Measurements from ENCODE around the gene STON1.

STON1 gene, protein sequence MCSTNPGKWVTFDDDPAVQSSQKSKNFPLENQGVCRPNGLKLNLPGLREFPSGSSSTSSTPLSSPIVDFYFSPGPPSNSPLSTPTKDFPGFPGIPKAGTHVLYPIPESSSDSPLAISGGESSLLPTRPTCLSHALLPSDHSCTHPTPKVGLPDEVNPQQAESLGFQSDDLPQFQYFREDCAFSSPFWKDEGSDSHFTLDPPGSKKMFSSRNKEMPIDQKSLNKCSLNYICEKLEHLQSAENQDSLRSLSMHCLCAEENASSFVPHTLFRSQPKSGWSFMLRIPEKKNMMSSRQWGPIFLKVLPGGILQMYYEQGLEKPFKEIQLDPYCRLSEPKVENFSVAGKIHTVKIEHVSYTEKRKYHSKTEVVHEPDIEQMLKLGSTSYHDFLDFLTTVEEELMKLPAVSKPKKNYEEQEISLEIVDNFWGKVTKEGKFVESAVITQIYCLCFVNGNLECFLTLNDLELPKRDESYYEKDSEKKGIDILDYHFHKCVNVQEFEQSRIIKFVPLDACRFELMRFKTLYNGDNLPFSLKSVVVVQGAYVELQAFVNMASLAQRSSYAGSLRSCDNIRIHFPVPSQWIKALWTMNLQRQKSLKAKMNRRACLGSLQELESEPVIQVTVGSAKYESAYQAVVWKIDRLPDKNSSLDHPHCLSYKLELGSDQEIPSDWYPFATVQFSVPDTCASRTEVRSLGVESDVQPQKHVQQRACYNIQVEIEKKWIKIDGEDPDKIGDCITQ

DNA sequence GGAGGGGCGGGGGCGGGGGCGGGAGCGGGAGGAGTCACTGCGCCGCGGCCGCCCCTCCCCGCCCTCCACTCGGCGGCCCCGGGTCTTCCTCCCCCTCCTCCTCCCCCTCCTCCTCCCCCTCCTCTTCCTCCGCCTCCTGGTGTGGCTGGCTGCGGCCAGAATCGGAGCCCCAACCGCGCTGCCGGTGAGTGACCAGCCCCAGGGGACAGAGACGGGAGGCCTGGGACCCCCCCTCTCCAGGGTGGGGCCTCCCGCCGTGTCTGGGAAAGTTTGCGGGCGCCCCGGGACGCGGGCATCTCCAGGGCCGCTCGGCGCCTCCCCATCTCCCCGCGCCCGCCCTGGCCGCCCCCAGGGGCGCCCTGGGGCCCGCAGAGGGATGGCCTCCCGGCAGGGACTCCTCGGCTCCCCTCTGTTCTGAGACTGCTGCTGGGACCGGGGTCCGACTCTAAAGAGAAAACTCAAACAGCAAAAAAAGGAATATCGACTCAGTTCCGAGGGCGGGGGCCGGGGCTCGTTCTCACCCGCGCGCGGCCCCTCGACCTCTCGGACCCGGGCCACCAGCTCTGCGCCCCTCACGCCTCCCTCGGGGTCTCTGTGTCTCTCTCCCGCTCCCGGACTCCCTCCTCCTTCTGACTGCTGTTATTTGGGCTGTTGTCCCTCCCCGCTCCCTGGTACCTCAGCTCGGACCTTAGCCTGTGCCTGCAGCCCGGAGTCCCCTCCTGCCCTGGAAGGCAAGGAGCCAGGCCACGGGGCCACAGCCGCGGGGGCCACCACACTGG lies at the start of gene STON1:
Gene STON1 (plus strand): TSS at position 122 of the 779 bp plus-strand sequence. CDS start 50,480 bp downstream, outside the sequence.
- H3K4me1 Mint-ChIP-seq (ENCODE audit: low read depth): peaks cover 23% of the 10 kb centered on the region
- peak within 1 kb of the TSS; percentile 94 for H3K4me3 Mint-ChIP-seq
- H3K36me3 Mint-ChIP-seq (ENCODE audit: low read depth): peaks cover 5% of the 10 kb centered on the region
- peak within 1 kb of the TSS; percentile 14 for H3K27ac Mint-ChIP-seq
- intact Hi-C loops (cut with micrococcal nuclease): no loop called here
- no peaks in the 10 kb centered on the region for H3K9me3 Mint-ChIP-seq
- H3K27me3 Mint-ChIP-seq: peaks cover 23% of the 10 kb centered on the region

DNA sequence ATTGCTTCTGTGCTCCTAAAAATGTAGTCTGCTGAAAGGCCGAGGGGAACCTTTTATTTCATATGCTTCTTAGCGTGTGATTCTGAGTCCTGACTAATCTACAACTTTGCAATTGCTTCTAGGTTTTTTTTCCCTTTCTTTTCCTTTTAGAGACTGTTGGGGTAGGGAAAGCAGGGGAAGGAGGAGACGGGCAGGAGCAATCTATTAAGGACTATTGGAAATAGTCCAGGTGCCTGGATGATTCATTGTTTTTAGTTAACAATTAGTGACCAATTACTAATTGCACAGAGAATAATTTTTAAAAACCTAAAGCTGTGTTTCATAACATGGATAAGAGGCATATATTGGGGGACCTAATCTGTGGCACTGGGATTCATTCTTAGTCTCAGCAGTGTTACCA lies 49.4 kb upstream of the STON1 start:
- no peaks in the 10 kb centered on the region for H3K27me3 Mint-ChIP-seq
- no peak overlapping the region for H3K27ac Mint-ChIP-seq
- no peaks in the 10 kb centered on the region for H3K9me3 Mint-ChIP-seq
- intact Hi-C loops (cut with micrococcal nuclease): no loop called here
- H3K4me1 Mint-ChIP-seq (ENCODE audit: low read depth): no peaks in the 10 kb centered on the region
- peaks cover 83% of the 10 kb centered on the region for H3K36me3 Mint-ChIP-seq (ENCODE audit: low read depth)
- no peak overlapping the region for H3K4me3 Mint-ChIP-seq

DNA sequence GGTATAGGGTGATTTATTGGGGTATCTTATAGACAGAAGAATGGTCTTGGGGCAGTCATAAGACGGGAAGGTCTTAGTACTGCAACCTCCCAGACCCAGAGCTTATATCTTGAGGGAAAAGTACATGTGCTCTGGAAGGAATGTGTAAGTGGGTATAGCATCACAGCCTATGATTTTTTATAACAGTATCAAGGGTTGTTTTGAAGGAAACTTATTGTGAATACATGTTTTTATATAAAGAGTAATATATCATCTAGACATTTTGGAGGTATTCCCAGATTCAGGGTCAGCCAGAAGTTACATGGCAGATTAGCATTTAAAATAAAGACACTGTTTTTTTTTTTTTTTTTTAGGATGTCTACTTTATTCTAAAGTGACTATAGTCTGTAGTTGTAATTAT lies 47.6 kb upstream of the STON1 start:
- H3K27me3 Mint-ChIP-seq: no peaks in the 10 kb centered on the region
- H3K36me3 Mint-ChIP-seq (ENCODE audit: low read depth): peaks cover 76% of the 10 kb centered on the region
- H3K4me1 Mint-ChIP-seq (ENCODE audit: low read depth): no peaks in the 10 kb centered on the region
- no peaks in the 10 kb centered on the region for H3K9me3 Mint-ChIP-seq
- H3K4me3 Mint-ChIP-seq: no peak overlapping the region
- H3K27ac Mint-ChIP-seq: no peak overlapping the region
- intact Hi-C loops (cut with micrococcal nuclease): no loop called here

DNA sequence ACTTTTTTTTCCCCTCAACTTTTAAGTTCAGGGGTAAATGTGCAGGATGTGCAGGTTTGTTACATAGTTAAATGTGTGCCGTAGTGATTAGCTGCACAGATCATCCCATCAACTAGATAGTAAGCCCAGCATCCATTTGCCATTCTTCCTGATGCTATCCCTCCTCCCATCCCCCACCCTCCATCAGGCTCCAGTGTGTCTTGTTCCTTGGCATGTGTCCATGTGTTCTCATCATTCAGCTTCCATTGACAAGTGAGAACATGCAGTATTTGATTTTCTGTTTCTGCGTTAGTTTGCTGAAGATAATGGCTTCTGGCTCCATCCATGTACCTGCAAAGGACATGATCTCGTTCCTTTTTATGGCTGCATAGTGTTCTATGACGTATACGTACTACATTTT lies 47.2 kb upstream of the STON1 start:
- no peaks in the 10 kb centered on the region for H3K4me1 Mint-ChIP-seq (ENCODE audit: low read depth)
- intact Hi-C loops (cut with micrococcal nuclease): no loop called here
- H3K27me3 Mint-ChIP-seq: no peaks in the 10 kb centered on the region
- H3K4me3 Mint-ChIP-seq: no peak overlapping the region
- H3K27ac Mint-ChIP-seq: no peak overlapping the region
- peaks cover 76% of the 10 kb centered on the region for H3K36me3 Mint-ChIP-seq (ENCODE audit: low read depth)
- H3K9me3 Mint-ChIP-seq: no peaks in the 10 kb centered on the region

- intact Hi-C loops (cut with micrococcal nuclease): no loop called here
- Mint-ChIP-seq H3K27ac (no peak overlapping the region), H3K4me3 (no peak overlapping the region), H3K9me3 (no peaks in the 10 kb centered on the region), H3K36me3 (ENCODE audit: low read depth) (peaks cover 76% of the 10 kb centered on the region), H3K27me3 (no peaks in the 10 kb centered on the region), H3K4me1 (ENCODE audit: low read depth) (no peaks in the 10 kb centered on the region)
Observed at GRCh38 chr2:48483506-48483905, 46.4 kb upstream of the STON1 start.

- intact Hi-C loops (cut with micrococcal nuclease): no loop called here
- H3K27me3 Mint-ChIP-seq: no peaks in the 10 kb centered on the region
- no peak overlapping the region for H3K27ac Mint-ChIP-seq
- H3K36me3 Mint-ChIP-seq (ENCODE audit: low read depth): peaks cover 73% of the 10 kb centered on the region
- H3K4me1 Mint-ChIP-seq (ENCODE audit: low read depth): no peaks in the 10 kb centered on the region
- no peaks in the 10 kb centered on the region for H3K9me3 Mint-ChIP-seq
- no peak overlapping the region for H3K4me3 Mint-ChIP-seq
Observed at GRCh38 chr2:48483916-48484315, 46.0 kb upstream of the STON1 start.

GRCh38 chr2:48488545-48488944 lies 41.4 kb upstream of the STON1 start:
- Mint-ChIP-seq H3K9me3 (no peaks in the 10 kb centered on the region), H3K4me3 (no peak overlapping the region), H3K4me1 (ENCODE audit: low read depth) (no peaks in the 10 kb centered on the region), H3K36me3 (ENCODE audit: low read depth) (peaks cover 77% of the 10 kb centered on the region), H3K27ac (no peak overlapping the region), H3K27me3 (no peaks in the 10 kb centered on the region)
- intact Hi-C loops (cut with micrococcal nuclease): no loop called here

DNA sequence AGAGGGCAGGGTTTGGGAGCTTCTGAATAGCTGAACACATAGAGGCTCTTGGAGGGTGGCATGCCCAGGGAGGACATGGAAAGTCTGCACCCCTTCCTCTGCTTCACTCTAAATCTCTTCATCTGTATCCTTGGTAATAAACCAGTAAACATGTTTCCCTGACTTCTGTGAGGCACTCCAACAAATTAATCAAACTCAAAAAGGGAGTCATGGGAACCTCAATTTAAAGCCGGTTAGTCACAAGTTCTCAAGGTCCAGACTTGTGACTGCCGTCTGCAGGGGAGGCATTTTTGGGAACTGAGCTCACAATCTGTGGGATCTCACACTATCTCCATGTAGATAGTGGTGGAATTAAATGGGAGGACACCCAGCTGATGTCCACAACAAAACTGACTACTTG lies 33.1 kb upstream of the STON1 start:
- H3K27ac Mint-ChIP-seq: no peak overlapping the region
- no peaks in the 10 kb centered on the region for H3K27me3 Mint-ChIP-seq

DNA sequence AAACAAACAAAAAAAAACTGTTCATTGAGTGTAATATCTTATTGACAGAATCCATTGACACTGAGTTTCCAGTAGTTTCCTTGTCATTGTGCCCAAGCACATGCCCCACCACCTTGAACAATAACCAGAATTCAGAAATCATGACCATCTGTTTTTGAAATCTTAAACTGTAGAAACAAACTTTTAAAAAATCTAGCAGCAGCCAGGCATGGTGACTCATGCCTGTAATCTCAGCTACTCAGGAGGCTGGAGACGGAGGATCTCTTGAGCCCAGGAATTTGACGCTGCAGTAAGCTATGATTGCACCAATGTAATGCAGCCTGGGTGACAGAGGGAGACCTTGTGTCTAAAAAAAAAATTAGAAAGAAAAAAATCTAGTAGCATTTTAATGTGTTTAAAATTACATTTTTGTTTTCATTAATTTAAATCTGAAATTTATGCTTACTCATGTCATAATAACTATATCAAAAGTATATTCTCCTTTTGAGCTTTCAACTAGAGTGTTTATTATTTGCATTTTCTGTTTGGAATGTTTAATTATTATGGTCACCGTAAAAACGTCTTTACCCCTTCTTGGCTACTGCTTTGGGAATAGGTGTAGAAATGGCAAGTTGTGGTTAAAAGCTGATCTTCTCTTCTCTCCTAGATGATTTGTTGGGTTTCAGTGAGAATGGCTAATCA lies 25.2 kb upstream of the STON1 start:
- peaks cover 77% of the 10 kb centered on the region for H3K36me3 Mint-ChIP-seq (ENCODE audit: low read depth)
- no peaks in the 10 kb centered on the region for H3K27me3 Mint-ChIP-seq
- H3K27ac Mint-ChIP-seq: no peak overlapping the region

More for the DNA sequence above, 33.1 kb upstream of the STON1 start:
- Mint-ChIP-seq H3K9me3 (no peaks in the 10 kb centered on the region), H3K4me1 (ENCODE audit: low read depth) (no peaks in the 10 kb centered on the region), H3K4me3 (no peak overlapping the region), H3K36me3 (ENCODE audit: low read depth) (peaks cover 86% of the 10 kb centered on the region)
- intact Hi-C loops (cut with micrococcal nuclease): no loop called here

GRCh38 chr2:48507111-48507510 lies 22.8 kb upstream of the STON1 start:
- no peak overlapping the region for H3K4me3 Mint-ChIP-seq
- H3K27me3 Mint-ChIP-seq: no peaks in the 10 kb centered on the region
- H3K36me3 Mint-ChIP-seq (ENCODE audit: low read depth): peaks cover 82% of the 10 kb centered on the region
- no peaks in the 10 kb centered on the region for H3K9me3 Mint-ChIP-seq
- intact Hi-C loops (cut with micrococcal nuclease): no loop called here
- H3K4me1 Mint-ChIP-seq (ENCODE audit: low read depth): peaks cover 11% of the 10 kb centered on the region
- no peak overlapping the region for H3K27ac Mint-ChIP-seq

More for the DNA sequence above, 25.2 kb upstream of the STON1 start:
- no peak overlapping the region for H3K4me3 Mint-ChIP-seq
- no peaks in the 10 kb centered on the region for H3K9me3 Mint-ChIP-seq
- peaks cover 11% of the 10 kb centered on the region for H3K4me1 Mint-ChIP-seq (ENCODE audit: low read depth)
- intact Hi-C loops (cut with micrococcal nuclease): no loop called here

DNA sequence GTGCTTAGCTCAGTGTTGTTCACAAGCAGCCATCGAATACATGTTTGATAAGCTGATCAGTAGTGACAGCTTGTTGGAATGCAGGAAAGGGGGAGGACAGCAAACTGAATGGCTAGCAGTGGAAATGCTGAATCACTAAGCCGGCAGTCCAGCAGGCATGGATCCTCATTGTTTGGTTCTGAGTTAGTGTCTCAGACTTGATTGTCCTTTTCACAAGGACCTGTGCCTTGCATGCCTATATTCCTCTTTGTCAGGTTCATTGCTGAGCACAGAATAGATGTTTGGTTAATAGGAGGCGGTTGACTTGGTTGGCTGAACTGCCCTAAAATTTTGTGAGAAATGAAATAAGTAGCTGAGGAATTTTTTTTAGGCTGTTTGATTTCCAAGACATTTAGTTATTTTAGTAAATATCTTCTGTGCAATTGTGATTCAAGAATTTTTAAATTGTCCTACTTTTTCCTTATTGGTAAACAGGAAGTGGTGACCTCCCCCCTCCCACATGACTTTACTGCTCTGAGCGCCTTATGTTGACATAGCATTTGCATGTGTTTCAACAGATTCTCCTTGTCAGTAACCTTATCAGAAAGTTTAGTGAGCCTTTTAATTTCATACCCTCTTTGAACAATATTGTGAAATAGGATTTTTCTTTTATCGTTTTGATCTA lies 21.4 kb upstream of the STON1 start:
- Mint-ChIP-seq H3K4me1 (ENCODE audit: low read depth) (peaks cover 11% of the 10 kb centered on the region), H3K27me3 (no peaks in the 10 kb centered on the region), H3K36me3 (ENCODE audit: low read depth) (peaks cover 87% of the 10 kb centered on the region), H3K4me3 (no peak overlapping the region), H3K9me3 (no peaks in the 10 kb centered on the region), H3K27ac (peak overlapping the region; percentile 41)
- intact Hi-C loops (cut with micrococcal nuclease): no loop called here

DNA sequence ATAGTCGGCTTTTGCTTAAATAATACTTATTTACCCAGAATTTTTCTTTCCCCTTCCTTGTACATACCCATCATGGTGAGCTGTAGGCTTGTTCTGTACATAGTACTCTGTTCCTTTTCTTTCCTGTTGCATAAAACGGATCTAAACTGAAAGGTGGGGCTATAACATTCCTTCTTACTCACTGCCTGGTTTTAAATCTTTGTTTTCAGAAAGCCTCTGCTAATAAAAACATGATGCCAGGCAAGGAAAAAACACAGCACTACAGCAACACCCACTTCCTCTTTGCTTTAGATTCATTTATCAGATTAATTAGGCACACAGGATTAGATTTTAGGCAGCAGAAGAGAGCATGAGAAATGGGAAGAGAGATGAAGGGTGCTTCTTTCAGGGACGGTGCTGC lies 19.6 kb upstream of the STON1 start:
- Mint-ChIP-seq H3K36me3 (ENCODE audit: low read depth) (peaks cover 87% of the 10 kb centered on the region), H3K4me1 (ENCODE audit: low read depth) (peaks cover 11% of the 10 kb centered on the region), H3K4me3 (no peak overlapping the region), H3K9me3 (no peaks in the 10 kb centered on the region), H3K27ac (no peak overlapping the region), H3K27me3 (no peaks in the 10 kb centered on the region)
- intact Hi-C loops (cut with micrococcal nuclease): no loop called here

GRCh38 chr2:48511849-48512470 lies 18.0 kb upstream of the STON1 start:
- no peaks in the 10 kb centered on the region for H3K27me3 Mint-ChIP-seq
- H3K9me3 Mint-ChIP-seq: no peaks in the 10 kb centered on the region
- H3K27ac Mint-ChIP-seq: no peak overlapping the region
- H3K4me1 Mint-ChIP-seq (ENCODE audit: low read depth): peaks cover 11% of the 10 kb centered on the region
- intact Hi-C loops (cut with micrococcal nuclease): no loop called here
- no peak overlapping the region for H3K4me3 Mint-ChIP-seq
- peaks cover 92% of the 10 kb centered on the region for H3K36me3 Mint-ChIP-seq (ENCODE audit: low read depth)

Data from dendritic cell treated with granulocyte-macrophage colony-stimulating factor and Interleukin-4, amounts not matched to agents 40 ng/mL and 50 ng/mL, for 4 days (primary cell).